Measurements from ENCODE around the gene FZD2. TPM values are rescaled to one million over a fixed set of nuclear protein-coding genes. Genes with fewer than 3 reads are reported as not detected.

FZD2 gene
- total and polyA plus RNA-seq, 2 of the 13 experiments (the other 11 are each of a cell fraction or from before 2014, with no cell fraction given) = 0.07 to 0.13 TPM

GRCh38 chr17:44608727-44609435 lies 51.6 kb downstream of the FZD2 start (continued):
- TF ChIP-seq CEBPZ (IDR thresholded peaks at IDR 0.05; ENCODE audit: low read length) (no peak), ZNF276 (CRISPR knock-in tag; IDR thresholded peaks at IDR 0.05; ENCODE audit: low read depth) (peak; percentile 79; the same call in 1 of the 2 replicates), NFRKB (IDR thresholded peaks at IDR 0.05) (no peak), RFX1 (IDR thresholded peaks at IDR 0.05) (peak; percentile 52; the same call in 1 of the 2 replicates), TP53 (CRISPR knock-in tag; conservative IDR thresholded peaks at IDR 0.05) (no peak), SRY (CRISPR knock-in tag; IDR thresholded peaks at IDR 0.05) (peak; percentile 63; the same call in 1 of the 2 replicates), FOSL2 (CRISPR knock-in tag; IDR thresholded peaks at IDR 0.05) (no peak), ELF3 (CRISPR knock-in tag; IDR thresholded peaks at IDR 0.05) (peak; percentile 81), ZNF660 (CRISPR knock-in tag; IDR thresholded peaks at IDR 0.05; ENCODE audit: borderline replicate concordance, low read depth) (0 out of 2 replicates have a peak, but pooled peaks have one; percentile 24), KAT8 (CRISPR knock-in tag; IDR thresholded peaks at IDR 0.05) (peak; percentile 56; the same call in 1 of the 2 replicates), ZNF335 (CRISPR knock-in tag; IDR thresholded peaks at IDR 0.05) (0 out of 2 replicates have a peak, but pooled peaks have one; percentile 18), ZNF274 (CRISPR knock-in tag; IDR thresholded peaks at IDR 0.05) (0 out of 2 replicates have a peak, but pooled peaks have one; percentile 18), DPF2 (CRISPR knock-in tag; IDR thresholded peaks at IDR 0.05; ENCODE audit: borderline replicate concordance, low read depth) (peak; percentile 26; the same call in 1 of the 2 replicates), ZNF333 (CRISPR knock-in tag; IDR thresholded peaks at IDR 0.05; ENCODE audit: borderline replicate concordance) (0 out of 2 replicates have a peak, but pooled peaks have one; percentile 66), HNF4G (IDR thresholded peaks at IDR 0.05; ENCODE audit: borderline replicate concordance, low read depth, low read length) (0 out of 2 replicates have a peak, but pooled peaks have one; percentile 42), HNF4G (CRISPR knock-in tag; IDR thresholded peaks at IDR 0.05; ENCODE audit: borderline replicate concordance, low read depth) (peak; percentile 42; the same call in 1 of the 2 replicates), PHF5A (CRISPR knock-in tag; IDR thresholded peaks at IDR 0.05; ENCODE audit: low read depth, unreplicated experiment) (peak; percentile 28), MXI1 (IDR thresholded peaks at IDR 0.05; ENCODE audit: borderline replicate concordance, low read depth, low read length) (peak; percentile 29; the same call in 1 of the 3 replicates), PBX3 (CRISPR knock-in tag; IDR thresholded peaks at IDR 0.05; ENCODE audit: borderline replicate concordance) (no peak), HNRNPL (IDR thresholded peaks at IDR 0.05; ENCODE audit: low read depth, low read length) (0 out of 2 replicates have a peak, but pooled peaks have one; percentile 62), PRMT3 (CRISPR knock-in tag; IDR thresholded peaks at IDR 0.05; ENCODE audit: borderline replicate concordance, low read depth) (no peak), ELF1 (CRISPR knock-in tag; IDR thresholded peaks at IDR 0.05) (peak; percentile 49; the same call in 1 of the 2 replicates)
